ENCODE results near the gene RYR2. TPM values are rescaled to one million over a fixed set of nuclear protein-coding genes. Genes with fewer than 3 reads are reported as not detected.

RYR2 gene
- total RNA-seq, 1 donor from 2014 or later: 0.90 TPM

- no peaks in the 10 kb centered on the region for H3K36me3 ChIP-seq
- Mint-ChIP-seq H3K27me3 (ENCODE audit: insufficient read depth, low read depth) (no peaks in the 10 kb centered on the region), H3K4me3 (no peak overlapping the region), H3K36me3 (no peaks in the 10 kb centered on the region), H3K27ac (no peak overlapping the region), H3K4me1 (no peaks in the 10 kb centered on the region), H3K9me3 (no peaks in the 10 kb centered on the region)
- H4K20me1 ChIP-seq (ENCODE audit: low read depth): no peaks in the 10 kb centered on the region
- no peak for DNase-seq (ENCODE audit: low spot score)
- H3K9ac ChIP-seq: no peak overlapping the region
- H3K27ac ChIP-seq: no peak overlapping the region
- H2AFZ ChIP-seq (replicated peaks): no peak overlapping the region
- H3K4me1 ChIP-seq: no peaks in the 10 kb centered on the region
- no peaks in the 10 kb centered on the region for H3K9me3 ChIP-seq (ENCODE audit: low read depth)
- no peaks in the 10 kb centered on the region for H3K79me2 ChIP-seq (ENCODE audit: low read depth)
- no peak overlapping the region for H3K4me2 ChIP-seq
- H3K4me3 ChIP-seq: no peak overlapping the region
- H3K27me3 ChIP-seq: no peaks in the 10 kb centered on the region
- H3F3A ChIP-seq (ENCODE audit: low read depth): no peaks in the 10 kb centered on the region
- TF ChIP-seq CTCF (IDR thresholded peaks at IDR 0.05): no peak
- TF ChIP-seq EZH2phosphoT487 (IDR thresholded peaks at IDR 0.05): no peak
- no peak for TF ChIP-seq EZH2 (IDR thresholded peaks at IDR 0.05)
These were observed 99.0 kb downstream of the RYR2 start for GRCh38 chr1:237140986-237141385.

GRCh38 chr1:237141502-237141901 is 99.5 kb downstream of the RYR2 start:
- DNase-seq (ENCODE audit: low spot score): no peak
- H2AFZ ChIP-seq (replicated peaks): no peak overlapping the region
- H4K20me1 ChIP-seq (ENCODE audit: low read depth): no peaks in the 10 kb centered on the region
- H3K36me3 ChIP-seq: no peaks in the 10 kb centered on the region
- H3K4me3 ChIP-seq: no peak overlapping the region
- Mint-ChIP-seq H3K27me3 (ENCODE audit: insufficient read depth, low read depth) (no peaks in the 10 kb centered on the region), H3K27ac (no peak overlapping the region), H3K4me1 (no peaks in the 10 kb centered on the region), H3K36me3 (no peaks in the 10 kb centered on the region), H3K9me3 (no peaks in the 10 kb centered on the region), H3K4me3 (no peak overlapping the region)
- no peaks in the 10 kb centered on the region for H3K9me3 ChIP-seq (ENCODE audit: low read depth)
- no peak overlapping the region for H3K9ac ChIP-seq
- TF ChIP-seq CTCF (IDR thresholded peaks at IDR 0.05) (no peak), EZH2phosphoT487 (IDR thresholded peaks at IDR 0.05) (no peak), EZH2 (IDR thresholded peaks at IDR 0.05) (no peak)
- no peak overlapping the region for H3K4me2 ChIP-seq
- no peaks in the 10 kb centered on the region for H3K79me2 ChIP-seq (ENCODE audit: low read depth)
- H3K4me1 ChIP-seq: no peaks in the 10 kb centered on the region
- no peaks in the 10 kb centered on the region for H3K27me3 ChIP-seq
- no peak overlapping the region for H3K27ac ChIP-seq
- no peaks in the 10 kb centered on the region for H3F3A ChIP-seq (ENCODE audit: low read depth)

GRCh38 chr1:237145379-237146135 is 103.6 kb downstream of the RYR2 start:
- H4K20me1 ChIP-seq (ENCODE audit: low read depth): no peaks in the 10 kb centered on the region
- H3K4me1 ChIP-seq: no peaks in the 10 kb centered on the region
- no peaks in the 10 kb centered on the region for H3K36me3 Mint-ChIP-seq
- H3K27ac ChIP-seq: no peak overlapping the region
- no peaks in the 10 kb centered on the region for H3K9me3 Mint-ChIP-seq
- no peaks in the 10 kb centered on the region for H3K36me3 ChIP-seq
- no peak for DNase-seq (ENCODE audit: low spot score)
- H3K4me3 Mint-ChIP-seq: no peak overlapping the region
- no peaks in the 10 kb centered on the region for H3K79me2 ChIP-seq (ENCODE audit: low read depth)
- no peaks in the 10 kb centered on the region for H3K9me3 ChIP-seq (ENCODE audit: low read depth)
- TF ChIP-seq EZH2 (IDR thresholded peaks at IDR 0.05): no peak
- no peak for TF ChIP-seq CTCF (IDR thresholded peaks at IDR 0.05)
- no peak for TF ChIP-seq EZH2phosphoT487 (IDR thresholded peaks at IDR 0.05)
- H3K27me3 Mint-ChIP-seq (ENCODE audit: insufficient read depth, low read depth): no peaks in the 10 kb centered on the region
- H3K4me2 ChIP-seq: no peak overlapping the region
- no peak overlapping the region for H3K4me3 ChIP-seq
- no peaks in the 10 kb centered on the region for H3K4me1 Mint-ChIP-seq
- H2AFZ ChIP-seq (replicated peaks): no peak overlapping the region
- H3K27me3 ChIP-seq: no peaks in the 10 kb centered on the region
- no peak overlapping the region for H3K9ac ChIP-seq
- no peak overlapping the region for H3K27ac Mint-ChIP-seq
- no peaks in the 10 kb centered on the region for H3F3A ChIP-seq (ENCODE audit: low read depth)
